Endothelial cell of umbilical vein (primary cell): ENCODE measurements around the gene DNASE1L1.

Experiments used
- EZH2 ChIP-seq: IDR thresholded peaks from 2 replicates; pipeline ENCODE4 v1.6.1; 2012; ENCODE audit warnings: borderline replicate concordance, low read depth, mild to moderate bottlenecking, moderate library complexity, low read length, inconsistent platforms; ENCODE audit not compliant: severe bottlenecking
- MYC ChIP-seq: IDR thresholded peaks from one replicate; pipeline ENCODE4 v1.6.1; 2011; ENCODE audit warnings: mild to moderate bottlenecking, low read depth, low read length
- TF ChIP-seq, protein P1 (sequence below), 2 donors: IDR thresholded peaks; 1 replicate in 1 of 2; 2 replicates in 1 of 2; pipeline ENCODE4 v1.5.1; 2011; ENCODE audit warnings: low read length in 2 of 2, mild to moderate bottlenecking in 2 of 2, moderate library complexity in 2 of 2, control low read depth in 1 of 2, inconsistent platforms in 1 of 2, low read depth in 1 of 2; ENCODE audit not compliant: insufficient read depth in 1 of 2; ENCODE audit errors: extremely low read depth in 1 of 2
- TF ChIP-seq, protein P2 (sequence below): IDR thresholded peaks from 2 replicates; pipeline ENCODE4 v1.6.1; 2011; ENCODE audit not compliant: insufficient read depth, insufficient read length

DNA sequence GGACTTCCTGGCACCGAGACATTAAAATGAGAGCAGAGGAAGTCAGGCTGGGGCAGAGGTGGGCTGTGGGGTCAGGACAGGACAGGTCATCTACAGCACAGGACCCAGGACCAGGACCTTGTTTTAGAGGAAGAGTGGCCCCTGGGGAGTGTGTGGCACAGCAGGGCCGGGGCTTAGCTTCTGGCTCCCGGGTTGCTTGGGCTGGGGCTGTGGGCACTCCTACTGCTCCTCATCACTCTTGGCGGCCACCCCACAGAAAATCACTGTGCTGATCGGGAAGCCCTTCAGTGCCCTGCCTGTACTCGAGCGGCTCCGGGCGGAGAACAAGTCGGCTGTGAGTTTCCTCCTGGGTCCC, 11.3 kb upstream of the DNASE1L1 start:
- TF ChIP-seq MYC (no peak), EZH2 (no peak)
- TF ChIP-seq, protein P1, sequence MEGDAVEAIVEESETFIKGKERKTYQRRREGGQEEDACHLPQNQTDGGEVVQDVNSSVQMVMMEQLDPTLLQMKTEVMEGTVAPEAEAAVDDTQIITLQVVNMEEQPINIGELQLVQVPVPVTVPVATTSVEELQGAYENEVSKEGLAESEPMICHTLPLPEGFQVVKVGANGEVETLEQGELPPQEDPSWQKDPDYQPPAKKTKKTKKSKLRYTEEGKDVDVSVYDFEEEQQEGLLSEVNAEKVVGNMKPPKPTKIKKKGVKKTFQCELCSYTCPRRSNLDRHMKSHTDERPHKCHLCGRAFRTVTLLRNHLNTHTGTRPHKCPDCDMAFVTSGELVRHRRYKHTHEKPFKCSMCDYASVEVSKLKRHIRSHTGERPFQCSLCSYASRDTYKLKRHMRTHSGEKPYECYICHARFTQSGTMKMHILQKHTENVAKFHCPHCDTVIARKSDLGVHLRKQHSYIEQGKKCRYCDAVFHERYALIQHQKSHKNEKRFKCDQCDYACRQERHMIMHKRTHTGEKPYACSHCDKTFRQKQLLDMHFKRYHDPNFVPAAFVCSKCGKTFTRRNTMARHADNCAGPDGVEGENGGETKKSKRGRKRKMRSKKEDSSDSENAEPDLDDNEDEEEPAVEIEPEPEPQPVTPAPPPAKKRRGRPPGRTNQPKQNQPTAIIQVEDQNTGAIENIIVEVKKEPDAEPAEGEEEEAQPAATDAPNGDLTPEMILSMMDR (IDR thresholded peaks at IDR 0.05; ENCODE audit: extremely low read depth in 1 of 2, insufficient read depth in 1 of 2, low read depth in 1 of 2, low read length in 2 of 2): no peak
- TF ChIP-seq, protein P2, sequence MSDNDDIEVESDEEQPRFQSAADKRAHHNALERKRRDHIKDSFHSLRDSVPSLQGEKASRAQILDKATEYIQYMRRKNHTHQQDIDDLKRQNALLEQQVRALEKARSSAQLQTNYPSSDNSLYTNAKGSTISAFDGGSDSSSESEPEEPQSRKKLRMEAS: no peak
